Measurements from ENCODE around the gene HIP1.

Gene HIP1

DNA sequence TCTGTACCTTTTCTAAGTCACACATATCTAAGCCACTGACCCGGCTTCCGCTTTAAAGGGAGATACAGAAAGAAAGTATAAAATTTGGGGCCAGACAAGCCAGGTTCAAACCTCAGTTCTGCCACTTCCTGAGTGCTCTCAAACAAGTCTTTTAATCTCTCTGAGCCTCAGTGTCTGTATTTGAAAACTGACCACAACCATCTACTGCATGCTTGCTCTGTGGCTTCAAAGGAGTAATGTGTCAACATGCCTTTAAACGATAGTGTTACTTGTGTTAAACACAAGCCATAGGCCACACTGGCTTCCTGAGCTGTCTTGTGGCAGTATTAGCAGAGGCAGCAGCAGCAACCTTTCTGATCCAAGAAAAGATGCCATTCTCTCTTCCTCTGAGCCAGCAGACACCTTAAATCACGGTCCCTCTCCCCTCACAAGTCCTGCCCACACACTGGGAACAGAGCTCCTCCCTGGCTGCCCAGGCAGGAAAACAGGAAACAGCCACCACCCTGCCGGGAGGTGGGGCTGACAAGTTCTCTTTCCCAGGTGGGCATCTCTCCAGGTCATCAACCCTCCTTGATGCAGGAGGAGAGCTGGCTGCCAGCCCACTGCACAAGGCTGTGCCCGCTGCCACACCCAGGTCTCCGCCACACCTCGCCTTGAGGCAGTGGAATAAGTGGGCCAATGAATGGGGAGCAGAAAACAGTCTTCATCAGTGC is 10.7 kb downstream of the HIP1 start:
- TF ChIP-seq, protein P1, sequence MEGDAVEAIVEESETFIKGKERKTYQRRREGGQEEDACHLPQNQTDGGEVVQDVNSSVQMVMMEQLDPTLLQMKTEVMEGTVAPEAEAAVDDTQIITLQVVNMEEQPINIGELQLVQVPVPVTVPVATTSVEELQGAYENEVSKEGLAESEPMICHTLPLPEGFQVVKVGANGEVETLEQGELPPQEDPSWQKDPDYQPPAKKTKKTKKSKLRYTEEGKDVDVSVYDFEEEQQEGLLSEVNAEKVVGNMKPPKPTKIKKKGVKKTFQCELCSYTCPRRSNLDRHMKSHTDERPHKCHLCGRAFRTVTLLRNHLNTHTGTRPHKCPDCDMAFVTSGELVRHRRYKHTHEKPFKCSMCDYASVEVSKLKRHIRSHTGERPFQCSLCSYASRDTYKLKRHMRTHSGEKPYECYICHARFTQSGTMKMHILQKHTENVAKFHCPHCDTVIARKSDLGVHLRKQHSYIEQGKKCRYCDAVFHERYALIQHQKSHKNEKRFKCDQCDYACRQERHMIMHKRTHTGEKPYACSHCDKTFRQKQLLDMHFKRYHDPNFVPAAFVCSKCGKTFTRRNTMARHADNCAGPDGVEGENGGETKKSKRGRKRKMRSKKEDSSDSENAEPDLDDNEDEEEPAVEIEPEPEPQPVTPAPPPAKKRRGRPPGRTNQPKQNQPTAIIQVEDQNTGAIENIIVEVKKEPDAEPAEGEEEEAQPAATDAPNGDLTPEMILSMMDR (IDR thresholded peaks at IDR 0.05): no peak

DNA sequence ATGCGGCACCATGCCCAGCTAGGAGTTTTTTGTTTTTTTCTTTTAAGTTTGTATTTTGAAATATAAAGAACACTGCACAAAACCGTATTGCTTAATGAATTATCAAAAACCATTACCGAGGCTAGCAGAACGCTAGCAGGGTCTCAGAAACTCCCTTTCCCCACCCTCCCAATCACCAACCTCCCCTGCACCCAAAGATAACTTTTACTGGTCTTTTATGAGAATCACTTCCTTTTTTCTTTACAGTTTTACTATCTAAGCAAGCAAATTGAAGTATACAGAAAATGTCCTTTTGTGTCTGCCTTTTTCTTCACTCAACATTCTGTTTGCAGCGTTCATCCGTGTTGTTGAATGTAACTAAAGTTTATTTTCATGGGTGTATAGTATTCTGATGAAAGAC is 13.4 kb downstream of the HIP1 start:
- TF ChIP-seq, protein P1 (IDR thresholded peaks at IDR 0.05): no peak

DNA sequence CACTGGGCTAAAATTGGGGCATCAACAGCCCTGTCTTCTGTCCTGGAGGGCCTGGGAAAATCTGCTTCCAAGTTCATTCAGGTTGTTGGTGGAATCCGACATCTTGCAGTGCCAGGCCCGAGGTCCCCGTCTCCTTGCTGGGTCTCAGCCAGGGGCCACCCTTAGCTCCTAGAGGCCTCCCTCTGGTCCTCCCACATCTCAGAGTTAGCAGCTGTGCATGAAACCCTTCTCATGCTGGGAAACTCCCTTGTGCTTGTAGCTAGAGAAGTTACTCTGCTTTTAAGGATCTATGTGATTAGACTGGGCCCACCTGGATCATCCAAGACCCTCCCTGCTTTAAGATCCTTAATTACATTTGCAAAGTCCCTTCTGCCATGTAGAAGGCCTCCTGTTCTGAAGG is 15.3 kb downstream of the HIP1 start:
- TF ChIP-seq, protein P1 (IDR thresholded peaks at IDR 0.05): no peak

DNA sequence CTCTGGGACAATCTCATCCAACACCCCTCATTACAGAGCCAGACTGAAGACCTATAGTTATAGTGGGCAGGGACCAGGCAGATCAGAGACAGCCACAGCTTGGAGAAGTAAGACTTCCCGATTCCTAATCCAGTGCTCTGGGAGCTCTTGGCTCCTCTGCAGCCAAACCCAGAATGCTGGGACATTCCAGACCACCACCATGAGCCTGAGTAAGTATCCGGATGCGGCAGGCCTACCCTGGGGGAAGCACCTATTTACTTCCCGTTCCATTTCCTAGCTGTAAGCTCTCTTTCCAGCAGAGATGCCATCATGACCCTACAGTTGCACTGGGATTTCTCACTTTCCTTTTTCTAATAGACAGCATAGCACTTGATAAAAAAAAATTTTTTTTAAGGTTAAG is 16.4 kb downstream of the HIP1 start:
- TF ChIP-seq, protein P1 (IDR thresholded peaks at IDR 0.05): no peak

DNA sequence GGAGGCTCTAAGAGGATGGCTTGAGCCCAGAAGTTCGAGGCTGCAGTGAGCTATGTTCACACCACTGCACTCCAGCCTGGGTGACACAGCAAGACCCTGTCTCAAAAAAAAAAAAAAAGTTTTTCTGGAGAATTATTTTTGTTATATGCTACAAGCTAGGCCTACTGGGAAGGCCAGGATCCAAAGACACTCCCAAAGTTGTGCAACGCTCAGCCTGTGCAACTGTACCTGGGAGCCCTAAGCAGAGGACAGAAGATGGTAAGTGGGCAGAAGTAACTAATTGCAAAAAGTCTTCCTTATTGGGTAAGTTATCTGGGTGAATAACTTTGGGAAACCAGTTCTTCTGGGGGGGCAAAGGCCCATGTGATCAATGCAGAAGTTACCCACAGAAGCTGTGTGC is 17.3 kb downstream of the HIP1 start:
- TF ChIP-seq, protein P1 (IDR thresholded peaks at IDR 0.05): no peak

DNA sequence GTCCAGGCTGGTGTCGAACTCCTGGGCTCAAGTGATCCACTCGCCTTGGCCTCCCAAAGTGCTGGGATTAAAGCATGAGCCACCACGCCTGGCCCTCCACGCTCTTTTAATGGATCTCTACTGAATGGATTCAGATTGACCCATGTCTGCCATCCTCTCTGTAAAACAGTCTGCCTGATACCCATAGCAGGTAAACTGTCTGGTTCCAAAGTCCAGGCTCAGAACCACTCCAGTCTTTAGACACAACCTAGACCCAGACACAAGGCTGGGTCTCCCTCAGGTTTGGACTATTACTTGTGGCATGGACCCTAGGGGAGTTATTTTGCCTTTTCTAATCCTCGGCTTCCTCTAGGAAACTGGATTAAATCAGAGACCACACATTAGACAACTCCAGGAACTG is 19.1 kb downstream of the HIP1 start:
- TF ChIP-seq, protein P1 (IDR thresholded peaks at IDR 0.05): no peak

DNA sequence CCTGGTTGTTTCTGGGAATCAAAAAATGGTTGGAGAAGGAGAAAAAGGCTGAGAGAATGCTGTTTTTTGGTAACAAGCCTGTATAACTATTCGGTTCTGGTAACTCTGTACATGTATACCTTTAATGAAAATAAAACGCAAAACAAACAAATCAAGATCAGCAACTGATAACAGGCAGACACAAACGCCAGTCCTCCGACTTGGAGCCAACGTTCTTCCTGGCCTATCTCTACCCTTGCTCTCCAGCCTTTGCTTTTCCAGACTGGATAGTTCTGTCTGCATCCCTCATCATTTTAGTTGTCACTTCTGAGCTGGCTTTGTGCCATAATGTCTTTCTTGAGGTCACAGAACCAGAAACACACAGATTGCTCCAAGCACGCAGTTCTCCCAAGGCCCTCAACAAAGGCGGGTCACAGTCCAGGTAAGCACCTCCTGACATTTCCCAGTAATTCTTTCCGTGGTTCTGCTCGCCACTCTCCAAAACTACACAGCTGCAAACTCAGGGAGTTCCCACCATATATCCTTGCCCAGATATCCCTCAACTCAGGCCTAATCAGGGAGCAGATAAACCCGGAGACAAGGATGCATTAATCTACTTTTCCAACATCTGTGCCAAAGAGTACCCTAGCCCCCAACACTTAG is 20.2 kb downstream of the HIP1 start:
- TF ChIP-seq, protein P1 (IDR thresholded peaks at IDR 0.05): no peak

Measured in LNCAP (cell line).